Keratinocyte (primary cell): ENCODE data around the gene SPATA4. TPM values are rescaled to one million over a fixed set of nuclear protein-coding genes. Genes with fewer than 3 reads are reported as not detected.
A peak's percentile ranks its signal among the peaks of the same experiment; 100 is the strongest.

Source experiments
- DNase-seq: peaks from one replicate; pipeline ENCODE4 v3.0.0-alpha.2; 2011; ENCODE audit warnings: low read depth, missing footprints, low spot score
- FAIRE-seq: peaks from 2 replicates; lab custom pipeline; 2011; peaks lifted over from hg19 to GRCh38; lab: Jason Lieb, UNC
- H2AFZ ChIP-seq: 2 replicates; pipeline ENCODE4 v1.6.0; 2012; ENCODE audit warnings: low read length, control low read depth, inconsistent platforms; ENCODE audit not compliant: control insufficient read depth
- H3K27ac ChIP-seq: 2 replicates; pipeline ENCODE4 v1.5.1; 2011; ENCODE audit warnings: low read length; ENCODE audit not compliant: control insufficient read depth, insufficient read depth
- H3K27me3 ChIP-seq: 3 replicates; pipeline ENCODE4 v1.6.0; 2011; ENCODE audit warnings: low read length; ENCODE audit not compliant: control insufficient read depth, insufficient read depth; ENCODE audit errors: extremely low read depth
- H3K36me3 ChIP-seq, 2 experiments: 2 replicates in 1 of 2; 3 replicates in 1 of 2; pipeline ENCODE4 v1.5.1; 2011; ENCODE audit warnings: low read length in 2 of 2, mild to moderate bottlenecking in 1 of 2; ENCODE audit not compliant: control insufficient read depth in 2 of 2, insufficient read depth in 2 of 2; ENCODE audit errors: extremely low read depth in 1 of 2
- H3K4me1 ChIP-seq: 3 replicates; pipeline ENCODE4 v1.5.1; 2011; ENCODE audit warnings: low read length; ENCODE audit not compliant: control insufficient read depth, insufficient read depth; ENCODE audit errors: extremely low read depth
- H3K4me2 ChIP-seq: 3 replicates; pipeline ENCODE4 v1.6.0; 2011; ENCODE audit warnings: low read depth, low read length; ENCODE audit not compliant: control insufficient read depth, insufficient read depth; ENCODE audit errors: extremely low read depth
- H3K4me3 ChIP-seq, 3 experiments: fragments of 200-600 bp in 1 of 3; sonication (generic) in 1 of 3; 2 replicates in 2 of 3; 3 replicates in 1 of 3; pipeline ENCODE4 v1.5.1; 2011 to 2016; ENCODE audit warnings: low read length in 3 of 3, mild to moderate bottlenecking in 3 of 3, control low read depth in 2 of 3, inconsistent platforms in 1 of 3, low read depth in 1 of 3, mixed read lengths in 1 of 3, mixed run types in 1 of 3, moderate library complexity in 1 of 3; ENCODE audit not compliant: control insufficient read depth in 2 of 3, insufficient read depth in 2 of 3; ENCODE audit errors: extremely low read depth in 1 of 3
- H3K79me2 ChIP-seq: 2 replicates; pipeline ENCODE4 v1.6.0; 2012; ENCODE audit warnings: low read length; ENCODE audit not compliant: control insufficient read depth, insufficient read depth
- H3K9ac ChIP-seq: 3 replicates; pipeline ENCODE4 v1.6.0; 2011; ENCODE audit warnings: low read length; ENCODE audit not compliant: control insufficient read depth, insufficient read depth; ENCODE audit errors: extremely low read depth
- H3K9me1 ChIP-seq: 3 replicates; pipeline ENCODE4 v1.6.0; 2011; ENCODE audit warnings: low read length; ENCODE audit not compliant: control insufficient read depth, insufficient read depth; ENCODE audit errors: extremely low read depth
- H3K9me3 ChIP-seq: 2 replicates; pipeline ENCODE4 v1.5.1; 2012; ENCODE audit warnings: low read depth, low read length; ENCODE audit not compliant: control insufficient read depth
- H4K20me1 ChIP-seq: 3 replicates; pipeline ENCODE4 v1.6.0; 2011; ENCODE audit warnings: low read length; ENCODE audit not compliant: control insufficient read depth, insufficient read depth; ENCODE audit errors: extremely low read depth
- CTCF ChIP-seq, 3 experiments: IDR thresholded peaks in 1 of 3; conservative IDR thresholded peaks in 1 of 3; optimal IDR thresholded peaks in 1 of 3; 2 replicates in 2 of 3; 3 replicates in 1 of 3; pipeline versions ENCODE3 to v1.5.1; 2011; ENCODE audit warnings: low read length in 3 of 3, mild to moderate bottlenecking in 3 of 3, moderate library complexity in 2 of 3, control low read depth in 1 of 3, inconsistent platforms in 1 of 3; ENCODE audit not compliant: insufficient read depth in 2 of 3; ENCODE audit errors: extremely low read depth in 1 of 3
- EZH2 ChIP-seq: IDR thresholded peaks from one replicate; pipeline ENCODE4 v1.6.1; 2012; ENCODE audit warnings: inconsistent platforms, mild to moderate bottlenecking, low read length, moderate library complexity
- dilution Hi-C: fragments of 300-500 bp; cut with MboI; formaldehyde crosslinking; loops from one replicate; pipeline ENCODE4 v1.7.0; 2020; ENCODE audit warnings: low sequenced_read_pairs; ENCODE audit not compliant: extremely low pct_ligation_motif_present
- polyA plus RNA-seq, 5 experiments: library from polyadenylated mRNA; depleted of rRNA in 3 of 5; stranded (reverse) in 3 of 5; stranded (forward) in 1 of 5; unstranded in 1 of 5; fragments of >200 nt; gene quantifications; 1 replicate in 1 of 5; 2 replicates in 3 of 5; 3 replicates in 1 of 5; pipeline versions ENCODE4 v1.2.1 to v1.2.3, GENCODE V29; 2011 to 2012; ENCODE audit warnings: missing spikeins in 2 of 5, low read depth in 1 of 5, low replicate concordance in 1 of 5

The SPATA4 gene
- polyA plus RNA-seq, 1 donor (not counting 4 experiments of a cell fraction or from before 2014, with no cell fraction given) = 0.12 TPM

GRCh38 chr4:176191974-176192373, 3.4 kb downstream of the SPATA4 start:
- Histone ChIP-seq H2AFZ (peak overlapping the region; percentile 0), H3K79me2 (no peaks in the 10 kb centered on the region), H3K27me3 (no peaks in the 10 kb centered on the region), H3K4me2 (no peak overlapping the region), H3K9me3 (no peaks in the 10 kb centered on the region), H3K9ac (no peak overlapping the region), H3K9me1 (no peaks in the 10 kb centered on the region), H3K4me3 (no peak overlapping the region), H4K20me1 (no peaks in the 10 kb centered on the region), H3K27ac (no peak overlapping the region), H3K4me1 (peaks cover 35% of the 10 kb centered on the region), H3K36me3 (no peaks in the 10 kb centered on the region)
- TF ChIP-seq CTCF (optimal IDR thresholded peaks at IDR 0.05 in 1 of 3, IDR thresholded peaks at IDR 0.05 in 1 of 3, conservative IDR thresholded peaks at IDR 0.05 in 1 of 3; ENCODE audit: extremely low read depth in 1 of 3, insufficient read depth in 2 of 3, low read length in 3 of 3) = peak in 1 of 3 experiments; percentile 4
- no peak for TF ChIP-seq EZH2
- no peak for DNase-seq
- FAIRE-seq = no peak
- dilution Hi-C loops = no loop called here

GRCh38 chr4:176189891-176190795, 5.2 kb downstream of the SPATA4 start:
- no peak for DNase-seq
- H3K27ac ChIP-seq = no peak overlapping the region
- no peak overlapping the region for H3K9ac ChIP-seq
- H3K9me1 ChIP-seq = no peaks in the 10 kb centered on the region
- TF ChIP-seq CTCF (optimal IDR thresholded peaks at IDR 0.05 in 1 of 3, IDR thresholded peaks at IDR 0.05 in 1 of 3, conservative IDR thresholded peaks at IDR 0.05 in 1 of 3; ENCODE audit: extremely low read depth in 1 of 3, insufficient read depth in 2 of 3, low read length in 3 of 3) = no peak
- TF ChIP-seq EZH2 = no peak
- H3K36me3 ChIP-seq = no peaks in the 10 kb centered on the region
- no peaks in the 10 kb centered on the region for H3K9me3 ChIP-seq
- H3K4me1 ChIP-seq = peaks cover 31% of the 10 kb centered on the region
- H3K4me3 ChIP-seq = no peak overlapping the region
- H2AFZ ChIP-seq = no peak overlapping the region
- no peaks in the 10 kb centered on the region for H4K20me1 ChIP-seq
- H3K27me3 ChIP-seq = no peaks in the 10 kb centered on the region
- FAIRE-seq = no peak
- dilution Hi-C loops = no loop called here
- no peak overlapping the region for H3K4me2 ChIP-seq
- no peaks in the 10 kb centered on the region for H3K79me2 ChIP-seq
